Retinal pigment epithelial cell (primary cell): ENCODE measurements around the gene LCOR.
"Not testable (repeated sequence)": the region's sequence is repeated elsewhere in the genome, so short reads cannot be mapped to it uniquely, and the experiment has no call there.

Source experiments
- DNase-seq: peaks from one replicate; pipeline ENCODE4 v3.0.0-alpha.2; 2010; ENCODE audit warnings: low read depth
- H3K4me3 ChIP-seq: 2 replicates; pipeline ENCODE4 v1.5.1; 2011; ENCODE audit warnings: mild to moderate bottlenecking, low read length, control low read depth, moderate library complexity
- CTCF ChIP-seq: conservative IDR thresholded peaks from 2 replicates; pipeline ENCODE4 v1.5.1; 2011; ENCODE audit warnings: low read depth, low read length, control low read depth, inconsistent platforms

LCOR gene

GRCh38 chr10:96838529-96838928, 6.4 kb downstream of the LCOR start:
- no peak for TF ChIP-seq CTCF
- no peak for DNase-seq
- H3K4me3 ChIP-seq: no peak overlapping the region

GRCh38 chr10:96840841-96841518, 8.9 kb downstream of the LCOR start:
- no peak for DNase-seq
- no peak for TF ChIP-seq CTCF
- no peak overlapping the region for H3K4me3 ChIP-seq

GRCh38 chr10:96842896-96843723, 11.0 kb downstream of the LCOR start:
- H3K4me3 ChIP-seq: no peak overlapping the region
- TF ChIP-seq CTCF: no peak
- no peak for DNase-seq

- no peak overlapping the region for H3K4me3 ChIP-seq
- TF ChIP-seq CTCF: no peak
- DNase-seq: no peak
These were observed 11.7 kb downstream of the LCOR start for GRCh38 chr10:96843823-96844222.

GRCh38 chr10:96846395-96846794, 14.3 kb downstream of the LCOR start:
- no peak for TF ChIP-seq CTCF
- no peak for DNase-seq
- no peak overlapping the region for H3K4me3 ChIP-seq

- no peak overlapping the region for H3K4me3 ChIP-seq
- TF ChIP-seq CTCF: no peak
- DNase-seq: no peak
These were observed 14.8 kb downstream of the LCOR start for GRCh38 chr10:96846926-96847325.

- not testable (repeated sequence) for DNase-seq
These were observed 15.3 kb downstream of the LCOR start for GRCh38 chr10:96847356-96847755.

More at GRCh38 chr10:96847356-96847755, 15.3 kb downstream of the LCOR start:
- H3K4me3 ChIP-seq: not testable (repeated sequence)
